ENCODE measurements around the gene GBA2.

DNA sequence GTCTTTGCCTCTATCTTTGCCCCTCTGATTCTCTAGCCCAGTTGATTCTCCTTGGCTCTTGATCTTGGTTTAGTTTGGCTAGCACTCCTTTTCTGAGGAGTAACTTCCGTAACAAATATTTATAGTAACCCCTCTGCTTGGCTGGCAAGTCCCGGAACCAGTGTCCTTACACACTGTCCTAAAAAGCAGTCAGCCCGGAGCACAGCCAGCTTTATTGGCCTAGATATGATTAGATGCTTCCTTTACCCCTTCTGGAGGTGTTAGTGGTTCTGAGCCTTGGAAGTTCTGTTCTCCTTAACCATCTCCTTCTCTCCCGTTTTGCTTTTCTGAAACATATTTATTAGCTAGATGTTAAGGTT is 22.0 kb upstream of the GBA2 start:
- TF ChIP-seq, protein P1, sequence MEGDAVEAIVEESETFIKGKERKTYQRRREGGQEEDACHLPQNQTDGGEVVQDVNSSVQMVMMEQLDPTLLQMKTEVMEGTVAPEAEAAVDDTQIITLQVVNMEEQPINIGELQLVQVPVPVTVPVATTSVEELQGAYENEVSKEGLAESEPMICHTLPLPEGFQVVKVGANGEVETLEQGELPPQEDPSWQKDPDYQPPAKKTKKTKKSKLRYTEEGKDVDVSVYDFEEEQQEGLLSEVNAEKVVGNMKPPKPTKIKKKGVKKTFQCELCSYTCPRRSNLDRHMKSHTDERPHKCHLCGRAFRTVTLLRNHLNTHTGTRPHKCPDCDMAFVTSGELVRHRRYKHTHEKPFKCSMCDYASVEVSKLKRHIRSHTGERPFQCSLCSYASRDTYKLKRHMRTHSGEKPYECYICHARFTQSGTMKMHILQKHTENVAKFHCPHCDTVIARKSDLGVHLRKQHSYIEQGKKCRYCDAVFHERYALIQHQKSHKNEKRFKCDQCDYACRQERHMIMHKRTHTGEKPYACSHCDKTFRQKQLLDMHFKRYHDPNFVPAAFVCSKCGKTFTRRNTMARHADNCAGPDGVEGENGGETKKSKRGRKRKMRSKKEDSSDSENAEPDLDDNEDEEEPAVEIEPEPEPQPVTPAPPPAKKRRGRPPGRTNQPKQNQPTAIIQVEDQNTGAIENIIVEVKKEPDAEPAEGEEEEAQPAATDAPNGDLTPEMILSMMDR (IDR thresholded peaks at IDR 0.05), result no peak
- TF ChIP-seq POLR2A (IDR thresholded peaks at IDR 0.05), result no peak

All from thyroid gland (tissue), 4 donors.